ENCODE results near the gene RNF152. TPM values are rescaled to one million over a fixed set of nuclear protein-coding genes. Genes with fewer than 3 reads are reported as not detected.

Gene RNF152
- total and polyA plus RNA-seq, 2 of the 4 experiments (the other 2 are of a cell fraction), result 7.5 to 18.5 TPM

- H3K14ac ChIP-seq (replicated peaks; ENCODE audit: low read depth, low read length), result no peak overlapping the region
- no peak overlapping the region for H2BK5ac ChIP-seq (ENCODE audit: low read depth, low read length, poor library complexity, severe bottlenecking)
- no peak overlapping the region for H4K91ac ChIP-seq (ENCODE audit: insufficient read depth, low read depth, low read length)
- no peak overlapping the region for H2BK20ac ChIP-seq (ENCODE audit: low read depth, low read length)
- WGBS, 2 experiments (ENCODE audit: extremely low coverage in 2 of 2, insufficient read length in 1 of 2), result no CpG with 5 or more reads among the region's 2 CpGs
- H3K9me1 ChIP-seq (ENCODE audit: insufficient read depth, low read length), result peaks cover 7% of the 10 kb centered on the region; the same call in 1 of the 2 replicates
- in situ Hi-C loops (cut with MboI; ENCODE audit: low sequenced_read_pairs), result no loop called here
- no peak overlapping the region for H4K8ac ChIP-seq (ENCODE audit: low read depth in 2 of 2, low read length in 2 of 2)
- H3K9me3 ChIP-seq (ENCODE audit: control insufficient read depth, insufficient read depth, low read length), result no peaks in the 10 kb centered on the region
- no TSS peak for BruUV-seq (replicated peaks)
- no peaks in the 10 kb centered on the region for H4K20me1 ChIP-seq (ENCODE audit: insufficient read depth, low read length)
- H2BK15ac ChIP-seq (ENCODE audit: low read depth, low read length), result no peak overlapping the region
- H3K27ac ChIP-seq (ENCODE audit: insufficient read depth, low read length), result no peak overlapping the region
- intact Hi-C loops (cut with micrococcal nuclease), result no loop called here
- no peak overlapping the region for H3K4me2 ChIP-seq (ENCODE audit: low read depth, low read length)
- H2AK9ac ChIP-seq (replicated peaks; ENCODE audit: low read depth, low read length, poor library complexity), result no peak overlapping the region
- no peak for TF ChIP-seq CEBPB (IDR thresholded peaks at IDR 0.05; ENCODE audit: low read depth, low read length)
- no peak for TF ChIP-seq BHLHE40 (IDR thresholded peaks at IDR 0.05; ENCODE audit: low read depth, low read length)
- no peak for TF ChIP-seq FOS (IDR thresholded peaks at IDR 0.05; ENCODE audit: low read depth, low read length)
- TF ChIP-seq MXI1 (IDR thresholded peaks at IDR 0.05; ENCODE audit: borderline replicate concordance, low read depth, low read length), result no peak
- TF ChIP-seq RCOR1 (IDR thresholded peaks at IDR 0.05; ENCODE audit: insufficient replicate concordance, low read length), result no peak
- TF ChIP-seq SMC3 (IDR thresholded peaks at IDR 0.05; ENCODE audit: low read depth, low read length), result no peak
- no peak for TF ChIP-seq RFX5 (IDR thresholded peaks at IDR 0.05; ENCODE audit: low read depth, low read length)
- TF ChIP-seq, protein P1, sequence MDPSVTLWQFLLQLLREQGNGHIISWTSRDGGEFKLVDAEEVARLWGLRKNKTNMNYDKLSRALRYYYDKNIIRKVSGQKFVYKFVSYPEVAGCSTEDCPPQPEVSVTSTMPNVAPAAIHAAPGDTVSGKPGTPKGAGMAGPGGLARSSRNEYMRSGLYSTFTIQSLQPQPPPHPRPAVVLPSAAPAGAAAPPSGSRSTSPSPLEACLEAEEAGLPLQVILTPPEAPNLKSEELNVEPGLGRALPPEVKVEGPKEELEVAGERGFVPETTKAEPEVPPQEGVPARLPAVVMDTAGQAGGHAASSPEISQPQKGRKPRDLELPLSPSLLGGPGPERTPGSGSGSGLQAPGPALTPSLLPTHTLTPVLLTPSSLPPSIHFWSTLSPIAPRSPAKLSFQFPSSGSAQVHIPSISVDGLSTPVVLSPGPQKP (IDR thresholded peaks at IDR 0.05; ENCODE audit: borderline replicate concordance, low read depth, low read length), result no peak
- TF ChIP-seq MAFK (IDR thresholded peaks at IDR 0.05; ENCODE audit: low read depth, low read length), result no peak
- TF ChIP-seq, protein P2, sequence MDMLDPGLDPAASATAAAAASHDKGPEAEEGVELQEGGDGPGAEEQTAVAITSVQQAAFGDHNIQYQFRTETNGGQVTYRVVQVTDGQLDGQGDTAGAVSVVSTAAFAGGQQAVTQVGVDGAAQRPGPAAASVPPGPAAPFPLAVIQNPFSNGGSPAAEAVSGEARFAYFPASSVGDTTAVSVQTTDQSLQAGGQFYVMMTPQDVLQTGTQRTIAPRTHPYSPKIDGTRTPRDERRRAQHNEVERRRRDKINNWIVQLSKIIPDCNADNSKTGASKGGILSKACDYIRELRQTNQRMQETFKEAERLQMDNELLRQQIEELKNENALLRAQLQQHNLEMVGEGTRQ (IDR thresholded peaks at IDR 0.05; ENCODE audit: low read depth, low read length), result no peak
- H2AFZ ChIP-seq (replicated peaks; ENCODE audit: low read length, poor library complexity), result no peak overlapping the region
- no peak for DNase-seq
- H3K4me1 ChIP-seq (ENCODE audit: control insufficient read depth, insufficient read depth, low read length), result 0 out of 2 replicates have a peak, but pooled peaks cover 1% of the 10 kb centered on the region
- no peak overlapping the region for H3K4me3 ChIP-seq (ENCODE audit: insufficient read depth, low read depth, low read length)
- ChIA-PET CTCF (no interaction called here), POLR2A (ENCODE audit: unreplicated experiment) (no interaction called here)
- H3K27me3 ChIP-seq (ENCODE audit: control insufficient read depth, insufficient read depth, low read length), result no peaks in the 10 kb centered on the region
- no peak for ATAC-seq (ENCODE audit: low read depth)
- no peak overlapping the region for H3K18ac ChIP-seq (ENCODE audit: low read depth, low read length)
- H3K4ac ChIP-seq (ENCODE audit: low read depth, low read length), result no peak overlapping the region
- no peak overlapping the region for H4K5ac ChIP-seq (ENCODE audit: low read depth, low read length)
- no peak overlapping the region for H3K23ac ChIP-seq (ENCODE audit: low read depth, low read length)
- dilution Hi-C loops (cut with HindIII; ENCODE audit: low sequenced_read_pairs, unreplicated experiment), result no loop called here
- H3K79me1 ChIP-seq (ENCODE audit: low read depth in 1 of 2, low read length in 2 of 2), result no peaks in the 10 kb centered on the region
- no peak overlapping the region for H2AK5ac ChIP-seq (ENCODE audit: low read depth, low read length)
- no peaks in the 10 kb centered on the region for H3K36me3 ChIP-seq (ENCODE audit: control insufficient read depth, insufficient read depth, low read length)
- H3K9ac ChIP-seq (ENCODE audit: low read depth, low read length), result no peak overlapping the region
- H3K56ac ChIP-seq (ENCODE audit: extremely low read depth, insufficient read depth, low read length), result no peak overlapping the region
- H2BK120ac ChIP-seq (ENCODE audit: low read depth, low read length), result no peak overlapping the region
Observed at GRCh38 chr18:61917818-61918217, 25.0 kb upstream of the RNF152 start.

All from IMR-90 (cell line).